ENCODE results near the gene TEX53.
A peak's percentile ranks its signal among the peaks of the same experiment; 100 is the strongest.

The TEX53 gene

GRCh38 chr9:114664181-114664580, 6.6 kb upstream of the TEX53 start:
- no peak for TF ChIP-seq TAF1 (IDR thresholded peaks at IDR 0.05; ENCODE audit: low read depth)
- TF ChIP-seq NFIC (IDR thresholded peaks at IDR 0.05), result no peak
- TF ChIP-seq USF1 (IDR thresholded peaks at IDR 0.05), result no peak
- no peak for TF ChIP-seq CREB1 (IDR thresholded peaks at IDR 0.05; ENCODE audit: low read depth)
- TF ChIP-seq CEBPB (IDR thresholded peaks at IDR 0.05), result no peak
- TF ChIP-seq EGR1 (IDR thresholded peaks at IDR 0.05), result no peak
- TF ChIP-seq RAD21 (IDR thresholded peaks at IDR 0.05; ENCODE audit: low read depth), result no peak
- TF ChIP-seq ZBTB7A (IDR thresholded peaks at IDR 0.05; ENCODE audit: low read depth), result no peak
- TF ChIP-seq FOXM1 (IDR thresholded peaks at IDR 0.05; ENCODE audit: borderline replicate concordance, low read depth), result no peak
- TF ChIP-seq MAX (IDR thresholded peaks at IDR 0.05), result no peak
- TF ChIP-seq TEAD4 (IDR thresholded peaks at IDR 0.05), result no peak
- TF ChIP-seq REST (IDR thresholded peaks at IDR 0.05; ENCODE audit: low read depth), result no peak
- TF ChIP-seq YY1 (IDR thresholded peaks at IDR 0.05; ENCODE audit: low read depth), result no peak
- TF ChIP-seq EP300 (IDR thresholded peaks at IDR 0.05; ENCODE audit: borderline replicate concordance), result no peak
- TF ChIP-seq TCF12 (IDR thresholded peaks at IDR 0.05; ENCODE audit: low read depth), result no peak

- TF ChIP-seq NFIC (IDR thresholded peaks at IDR 0.05) (no peak), RAD21 (IDR thresholded peaks at IDR 0.05; ENCODE audit: low read depth) (peak; percentile 83), EGR1 (IDR thresholded peaks at IDR 0.05) (no peak), TAF1 (IDR thresholded peaks at IDR 0.05; ENCODE audit: low read depth) (no peak)
Observed at GRCh38 chr9:114662081-114662989, 4.7 kb upstream of the TEX53 start.

GRCh38 chr9:114656301-114656700, 1.3 kb downstream of the TEX53 start:
- TF ChIP-seq TCF12 (IDR thresholded peaks at IDR 0.05; ENCODE audit: low read depth) (no peak), CREB1 (IDR thresholded peaks at IDR 0.05; ENCODE audit: low read depth) (no peak), RAD21 (IDR thresholded peaks at IDR 0.05; ENCODE audit: low read depth) (no peak), EGR1 (IDR thresholded peaks at IDR 0.05) (no peak), FOXM1 (IDR thresholded peaks at IDR 0.05; ENCODE audit: borderline replicate concordance, low read depth) (no peak), REST (IDR thresholded peaks at IDR 0.05; ENCODE audit: low read depth) (no peak), EP300 (IDR thresholded peaks at IDR 0.05; ENCODE audit: borderline replicate concordance) (no peak), NFIC (IDR thresholded peaks at IDR 0.05) (no peak), YY1 (IDR thresholded peaks at IDR 0.05; ENCODE audit: low read depth) (no peak), TEAD4 (IDR thresholded peaks at IDR 0.05) (no peak), ZBTB7A (IDR thresholded peaks at IDR 0.05; ENCODE audit: low read depth) (no peak), MAX (IDR thresholded peaks at IDR 0.05) (no peak), TAF1 (IDR thresholded peaks at IDR 0.05; ENCODE audit: low read depth) (no peak), CEBPB (IDR thresholded peaks at IDR 0.05) (no peak), USF1 (IDR thresholded peaks at IDR 0.05) (no peak)

- TF ChIP-seq USF1 (IDR thresholded peaks at IDR 0.05), result no peak
- TF ChIP-seq MAX (IDR thresholded peaks at IDR 0.05), result no peak
- TF ChIP-seq EP300 (IDR thresholded peaks at IDR 0.05; ENCODE audit: borderline replicate concordance), result no peak
- TF ChIP-seq RAD21 (IDR thresholded peaks at IDR 0.05; ENCODE audit: low read depth), result no peak
- no peak for TF ChIP-seq EGR1 (IDR thresholded peaks at IDR 0.05)
Observed at GRCh38 chr9:114655689-114656088, 1.9 kb downstream of the TEX53 start.

GRCh38 chr9:114653556-114654159, 3.9 kb downstream of the TEX53 start:
- TF ChIP-seq RAD21 (IDR thresholded peaks at IDR 0.05; ENCODE audit: low read depth), result peak; percentile 98
- TF ChIP-seq TAF1 (IDR thresholded peaks at IDR 0.05; ENCODE audit: low read depth), result 0 out of 2 replicates have a peak, but pooled peaks have one; percentile 17
- 0 out of 2 replicates have a peak, but pooled peaks have one; percentile 14 for TF ChIP-seq MAX (IDR thresholded peaks at IDR 0.05)
- no peak for TF ChIP-seq YY1 (IDR thresholded peaks at IDR 0.05; ENCODE audit: low read depth)

Measured in Ishikawa (cell line).